Bone marrow (tissue), 2 donors: ENCODE data around the gene CCDC187.

Source experiments
- DNase-seq, 2 donors: peaks; one replicate each; lab custom pipeline; 2025; lab: John Stamatoyannopoulos, UW

The CCDC187 gene

GRCh38 chr9:136206602-136207275 lies 97.2 kb downstream of the CCDC187 start:
- DNase-seq, result no peak

DNA sequence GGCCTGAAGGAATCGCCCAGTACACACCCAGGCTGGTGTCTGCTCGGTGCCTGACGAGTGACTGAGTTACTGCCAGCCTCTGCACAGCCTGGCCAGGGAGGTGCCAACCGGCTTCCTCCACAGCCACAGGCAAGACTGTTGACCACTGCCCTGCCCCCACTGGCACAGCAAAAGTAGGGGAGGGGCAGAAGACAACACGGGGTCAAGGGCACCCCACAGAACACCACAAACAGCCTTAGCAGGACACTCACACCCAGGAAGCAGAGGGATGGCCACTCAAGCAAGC lies 98.2 kb downstream of the CCDC187 start:
- no peak for DNase-seq

- DNase-seq, result no peak
Measured at GRCh38 chr9:136204838-136205706, 98.8 kb downstream of the CCDC187 start, which contains the start of gene LHX3. LHX3 (minus strand) TSS chr9:136205128; CDS start chr9:136205012, 116 bp downstream.

GRCh38 chr9:136204145-136204805 lies 99.6 kb downstream of the CCDC187 start:
- DNase-seq, result no peak

DNA sequence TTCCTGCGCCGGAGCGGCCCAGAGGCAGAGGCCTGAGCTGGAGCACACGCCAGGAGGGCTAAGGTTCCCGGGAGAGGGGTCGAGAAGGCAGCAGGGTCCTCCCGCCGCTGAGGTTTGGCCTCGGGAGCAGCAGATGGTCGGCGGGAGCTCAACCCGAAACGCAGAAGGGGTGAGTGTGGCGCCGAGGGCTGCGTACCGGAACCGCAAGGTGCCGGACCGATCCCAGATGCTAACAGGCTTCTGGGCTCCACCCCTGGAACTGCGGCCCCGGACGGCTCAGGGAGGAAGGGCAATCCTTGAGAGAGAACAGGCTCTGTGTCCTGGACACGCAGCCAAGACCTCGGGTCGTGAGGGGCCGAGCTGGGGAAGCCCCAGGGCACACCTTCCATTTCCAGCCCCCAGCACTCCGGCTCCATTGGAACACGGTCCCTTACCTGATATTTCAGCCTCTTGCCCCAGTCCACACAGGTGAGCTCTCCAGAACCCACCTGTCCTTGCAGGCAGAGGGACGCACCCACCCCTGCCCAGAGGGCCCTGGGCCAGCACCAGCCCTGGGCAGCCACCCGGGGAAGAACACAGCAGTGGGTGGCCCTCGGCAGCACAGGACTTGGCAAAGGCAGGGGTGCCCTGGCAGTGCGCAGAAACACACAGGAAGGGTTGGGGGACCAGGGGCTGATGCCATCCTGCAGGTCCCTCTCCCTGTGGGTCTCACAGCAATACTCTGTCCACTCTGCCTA lies 100.3 kb downstream of the CCDC187 start:
- DNase-seq, result no peak

DNA sequence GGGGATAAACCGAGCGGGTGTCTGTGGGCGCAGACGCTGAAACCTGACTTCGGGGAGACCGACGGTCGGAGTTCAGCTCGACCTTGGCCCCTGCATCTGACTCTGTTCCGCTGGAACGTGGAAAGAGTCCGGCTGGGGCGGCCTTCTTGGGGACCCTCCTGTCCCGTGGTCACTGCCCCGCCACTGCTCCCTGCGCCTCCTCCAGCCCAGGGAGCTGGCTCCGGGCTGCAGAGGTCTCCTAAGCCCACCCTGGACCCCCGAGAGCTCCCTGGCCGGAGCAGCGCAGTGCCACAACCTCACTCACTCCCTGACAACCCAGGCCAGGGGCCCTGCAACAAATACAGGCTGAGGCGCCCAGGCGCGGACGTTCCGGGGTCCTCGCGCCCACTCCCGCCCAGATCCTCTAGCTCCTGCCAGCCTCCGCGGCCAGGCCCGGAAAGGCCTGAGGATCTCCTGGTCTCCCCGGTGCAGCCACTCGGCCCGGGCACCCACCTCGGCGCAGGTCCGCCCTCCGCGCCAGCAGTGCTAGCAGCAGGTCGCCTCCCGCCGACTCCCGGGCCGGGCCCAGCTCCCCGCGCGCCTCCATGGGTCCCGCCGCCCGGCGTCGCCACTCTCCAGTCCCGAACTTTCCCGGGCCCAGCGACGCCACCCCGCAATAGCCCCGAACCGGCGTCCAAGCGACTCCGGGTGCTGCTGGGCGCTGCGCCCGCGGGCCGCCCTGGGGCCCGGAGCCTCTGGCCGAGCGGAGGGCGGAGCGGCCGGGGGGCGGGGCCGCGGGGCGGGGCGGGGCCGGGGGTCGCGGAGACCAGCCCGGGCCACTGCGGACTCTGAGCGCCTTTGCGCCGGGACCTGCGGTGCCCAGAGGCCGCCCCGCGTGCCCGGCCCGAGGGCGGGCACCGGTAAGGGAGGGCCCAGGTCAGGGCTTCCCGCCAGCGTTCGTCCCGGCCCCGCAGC lies 101.2 kb downstream of the CCDC187 start:
- DNase-seq, result no peak

- no peak for DNase-seq
Measured at GRCh38 chr9:136201609-136202453, 102.1 kb downstream of the CCDC187 start.

- no peak for DNase-seq
Measured at GRCh38 chr9:136201174-136201573, 102.7 kb downstream of the CCDC187 start.

DNA sequence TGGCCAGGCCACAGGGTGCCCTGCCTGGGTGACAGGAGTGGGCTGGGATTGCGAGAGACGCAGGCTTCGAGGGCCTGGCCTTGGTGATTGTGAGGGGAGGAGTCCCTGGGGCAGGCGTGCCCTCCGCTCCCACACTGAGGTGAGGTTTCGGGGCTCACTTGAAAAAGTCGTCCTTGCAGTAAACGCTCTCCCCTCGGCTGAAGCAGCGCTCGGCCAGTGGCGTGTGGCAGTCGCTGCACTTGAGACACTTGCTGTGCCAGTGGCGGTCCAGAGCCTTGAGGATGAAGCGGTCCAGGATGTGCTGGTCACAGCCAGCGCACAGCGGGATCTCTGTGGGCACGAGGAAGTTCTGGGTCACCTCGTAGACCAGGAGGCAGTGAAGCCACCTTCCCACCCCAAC lies 103.5 kb downstream of the CCDC187 start:
- DNase-seq, result no peak
